GM12878 (cell line): ENCODE measurements around the gene SFI1. TPM values are rescaled to one million over a fixed set of nuclear protein-coding genes. Genes with fewer than 3 reads are reported as not detected.

Experiments
- ATF7 ChIP-seq: fragments of 450-650 bp; IDR thresholded peaks from 2 replicates; pipeline ENCODE4 v1.6.1; 2016; ENCODE audit warnings: low read depth, mild to moderate bottlenecking
- BCL11A ChIP-seq: IDR thresholded peaks from 2 replicates; pipeline ENCODE4 v1.6.1; 2011; ENCODE audit warnings: low read depth, low read length
- CEBPB ChIP-seq, 2 experiments: fragments of 150-350 bp in 1 of 2; IDR thresholded peaks; 2 replicates each; pipeline ENCODE4 v1.6.1; 2012 to 2014; ENCODE audit warnings: low read depth in 2 of 2, low read length in 2 of 2, borderline replicate concordance in 1 of 2, inconsistent platforms in 1 of 2
- FOS ChIP-seq: IDR thresholded peaks from 3 replicates; pipeline ENCODE4 v1.6.1; 2011; ENCODE audit warnings: borderline replicate concordance; ENCODE audit not compliant: insufficient read length; ENCODE audit errors: extremely low read depth
- HDGF ChIP-seq: fragments of 450-650 bp; IDR thresholded peaks from 2 replicates; pipeline ENCODE4 v1.6.1; 2016; ENCODE audit warnings: antibody characterized with exemption
- KLF5 ChIP-seq: fragments of 450-650 bp; IDR thresholded peaks from 2 replicates; pipeline ENCODE4 v1.6.1; 2014; ENCODE audit warnings: mild to moderate bottlenecking; ENCODE audit not compliant: partially characterized antibody
- MTA3 ChIP-seq: IDR thresholded peaks from 2 replicates; pipeline ENCODE4 v1.6.1; 2012; ENCODE audit warnings: low read length, inconsistent platforms, borderline replicate concordance
- POLR2AphosphoS5 ChIP-seq: IDR thresholded peaks from 2 replicates; pipeline ENCODE4 v1.6.1; 2011; ENCODE audit warnings: mild to moderate bottlenecking, low read length, inconsistent platforms
- POU2F2 ChIP-seq: IDR thresholded peaks from 3 replicates; pipeline ENCODE4 v1.6.1; 2011; ENCODE audit warnings: low read depth, mild to moderate bottlenecking, low read length, borderline replicate concordance
- RB1 ChIP-seq: fragments of 450-650 bp; formaldehyde crosslinking; IDR thresholded peaks from 2 replicates; pipeline ENCODE4 v1.6.1; 2017; ENCODE audit warnings: mild to moderate bottlenecking, borderline replicate concordance
- SMC3 ChIP-seq: IDR thresholded peaks from 2 replicates; pipeline ENCODE4 v1.6.1; 2011; ENCODE audit warnings: low read length, improper control_type of control experiment, borderline replicate concordance
- TAF1 ChIP-seq: IDR thresholded peaks from 2 replicates; pipeline ENCODE4 v1.6.1; 2011; ENCODE audit warnings: mild to moderate bottlenecking, low read depth, low read length, borderline replicate concordance
- TCF3 ChIP-seq: IDR thresholded peaks from 2 replicates; pipeline ENCODE4 v1.6.1; 2012; ENCODE audit warnings: low read depth, mild to moderate bottlenecking, low read length, borderline replicate concordance; ENCODE audit not compliant: insufficient read depth
- TCF7 ChIP-seq: IDR thresholded peaks from 2 replicates; pipeline ENCODE4 v1.6.1; 2014; ENCODE audit warnings: antibody characterized with exemption, borderline replicate concordance
- ZBED1 ChIP-seq: IDR thresholded peaks from 2 replicates; pipeline ENCODE4 v1.6.1; 2016; ENCODE audit warnings: borderline replicate concordance
- ZNF622 ChIP-seq: fragments of 450-650 bp; IDR thresholded peaks from 2 replicates; pipeline ENCODE4 v1.6.1; 2017; ENCODE audit warnings: mild to moderate bottlenecking, inconsistent platforms
- ZSCAN29 ChIP-seq: fragments of 450-650 bp; IDR thresholded peaks from 2 replicates; pipeline ENCODE4 v1.6.1; 2017; ENCODE audit warnings: mild to moderate bottlenecking, moderate library complexity
- polyA plus RNA-seq, 11 experiments: library from polyadenylated mRNA; depleted of rRNA in 4 of 11; unstranded in 6 of 11; stranded (reverse) in 5 of 11; fragments of >200 nt; fragmentation: Nextera tagmentation in 4 of 11; fragmentation: Illumina TruSeq in 1 of 11; extraction: Ambion mirVana in 4 of 11; extraction: Trizol in 1 of 11; gene quantifications; 1 replicate in 1 of 11; 2 replicates in 10 of 11; pipeline versions ENCODE4 v1.2.1 to v1.2.3, GENCODE V29; 2011 to 2016; ENCODE audit warnings: inconsistent platforms in 2 of 11, missing spikeins in 2 of 11, low read depth in 1 of 11
- total RNA-seq, 4 experiments: library from RNA; depleted of rRNA in 3 of 4; stranded (reverse); fragments of >200 nt in 3 of 4; fragmentation: Illumina TruSeq in 1 of 4; extraction: Trizol in 1 of 4; gene quantifications; 2 replicates each; pipeline versions ENCODE4 v1.2.1 to v1.2.3, GENCODE V29; 2013 to 2021
- TF ChIP-seq, protein P1 (sequence below): fragments of 450-650 bp; formaldehyde crosslinking; IDR thresholded peaks from 2 replicates; pipeline ENCODE4 v1.5.0; 2022; ENCODE audit warnings: mild to moderate bottlenecking, missing genetic modification characterization
- TF ChIP-seq, protein P2 (sequence below): fragments of 450-650 bp; IDR thresholded peaks from 2 replicates; pipeline ENCODE4 v1.6.1; 2017; ENCODE audit warnings: mild to moderate bottlenecking, moderate library complexity
- TF ChIP-seq, protein P3 (sequence below): fragments of 450-650 bp; IDR thresholded peaks from 2 replicates; pipeline ENCODE4 v1.6.1; 2017; ENCODE audit warnings: mild to moderate bottlenecking, moderate library complexity

Gene SFI1
- total and polyA plus RNA-seq, 10 of the 15 experiments (the other 5 are each of a cell fraction or from before 2014, with no cell fraction given): 6.3 to 70.1 (median 30.4) TPM

GRCh38 chr22:31490496-31490925, 5.8 kb upstream of the SFI1 start (continued):
- TF ChIP-seq, protein P1, sequence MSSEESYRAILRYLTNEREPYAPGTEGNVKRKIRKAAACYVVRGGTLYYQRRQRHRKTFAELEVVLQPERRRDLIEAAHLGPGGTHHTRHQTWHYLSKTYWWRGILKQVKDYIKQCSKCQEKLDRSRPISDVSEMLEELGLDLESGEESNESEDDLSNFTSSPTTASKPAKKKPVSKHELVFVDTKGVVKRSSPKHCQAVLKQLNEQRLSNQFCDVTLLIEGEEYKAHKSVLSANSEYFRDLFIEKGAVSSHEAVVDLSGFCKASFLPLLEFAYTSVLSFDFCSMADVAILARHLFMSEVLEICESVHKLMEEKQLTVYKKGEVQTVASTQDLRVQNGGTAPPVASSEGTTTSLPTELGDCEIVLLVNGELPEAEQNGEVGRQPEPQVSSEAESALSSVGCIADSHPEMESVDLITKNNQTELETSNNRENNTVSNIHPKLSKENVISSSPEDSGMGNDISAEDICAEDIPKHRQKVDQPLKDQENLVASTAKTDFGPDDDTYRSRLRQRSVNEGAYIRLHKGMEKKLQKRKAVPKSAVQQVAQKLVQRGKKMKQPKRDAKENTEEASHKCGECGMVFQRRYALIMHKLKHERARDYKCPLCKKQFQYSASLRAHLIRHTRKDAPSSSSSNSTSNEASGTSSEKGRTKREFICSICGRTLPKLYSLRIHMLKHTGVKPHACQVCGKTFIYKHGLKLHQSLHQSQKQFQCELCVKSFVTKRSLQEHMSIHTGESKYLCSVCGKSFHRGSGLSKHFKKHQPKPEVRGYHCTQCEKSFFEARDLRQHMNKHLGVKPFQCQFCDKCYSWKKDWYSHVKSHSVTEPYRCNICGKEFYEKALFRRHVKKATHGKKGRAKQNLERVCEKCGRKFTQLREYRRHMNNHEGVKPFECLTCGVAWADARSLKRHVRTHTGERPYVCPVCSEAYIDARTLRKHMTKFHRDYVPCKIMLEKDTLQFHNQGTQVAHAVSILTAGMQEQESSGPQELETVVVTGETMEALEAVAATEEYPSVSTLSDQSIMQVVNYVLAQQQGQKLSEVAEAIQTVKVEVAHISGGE (CRISPR knock-in tag): no peak
- TF ChIP-seq RB1 (no peak; the same call in 1 of the 2 replicates), BCL11A (peak; percentile 76), TCF7 (no peak), POU2F2 (peak; percentile 100), HDGF (peak; percentile 84; the same call in 1 of the 2 replicates), TAF1 (peak; percentile 89), MTA3 (peak; percentile 83; the same call in 1 of the 2 replicates), SMC3 (peak; percentile 31; the same call in 1 of the 2 replicates), CEBPB (IDR thresholded peaks at IDR 0.05; ENCODE audit: borderline replicate concordance in 1 of 2, low read depth in 2 of 2, low read length in 2 of 2) (no peak), FOS (no peak), ZSCAN29 (no peak), ATF7 (peak; percentile 87), KLF5 (peak; percentile 57), POLR2AphosphoS5 (peak; percentile 99), ZNF622 (no peak), ZBED1 (peak; percentile 98), TCF3 (no peak)
- TF ChIP-seq, protein P2, sequence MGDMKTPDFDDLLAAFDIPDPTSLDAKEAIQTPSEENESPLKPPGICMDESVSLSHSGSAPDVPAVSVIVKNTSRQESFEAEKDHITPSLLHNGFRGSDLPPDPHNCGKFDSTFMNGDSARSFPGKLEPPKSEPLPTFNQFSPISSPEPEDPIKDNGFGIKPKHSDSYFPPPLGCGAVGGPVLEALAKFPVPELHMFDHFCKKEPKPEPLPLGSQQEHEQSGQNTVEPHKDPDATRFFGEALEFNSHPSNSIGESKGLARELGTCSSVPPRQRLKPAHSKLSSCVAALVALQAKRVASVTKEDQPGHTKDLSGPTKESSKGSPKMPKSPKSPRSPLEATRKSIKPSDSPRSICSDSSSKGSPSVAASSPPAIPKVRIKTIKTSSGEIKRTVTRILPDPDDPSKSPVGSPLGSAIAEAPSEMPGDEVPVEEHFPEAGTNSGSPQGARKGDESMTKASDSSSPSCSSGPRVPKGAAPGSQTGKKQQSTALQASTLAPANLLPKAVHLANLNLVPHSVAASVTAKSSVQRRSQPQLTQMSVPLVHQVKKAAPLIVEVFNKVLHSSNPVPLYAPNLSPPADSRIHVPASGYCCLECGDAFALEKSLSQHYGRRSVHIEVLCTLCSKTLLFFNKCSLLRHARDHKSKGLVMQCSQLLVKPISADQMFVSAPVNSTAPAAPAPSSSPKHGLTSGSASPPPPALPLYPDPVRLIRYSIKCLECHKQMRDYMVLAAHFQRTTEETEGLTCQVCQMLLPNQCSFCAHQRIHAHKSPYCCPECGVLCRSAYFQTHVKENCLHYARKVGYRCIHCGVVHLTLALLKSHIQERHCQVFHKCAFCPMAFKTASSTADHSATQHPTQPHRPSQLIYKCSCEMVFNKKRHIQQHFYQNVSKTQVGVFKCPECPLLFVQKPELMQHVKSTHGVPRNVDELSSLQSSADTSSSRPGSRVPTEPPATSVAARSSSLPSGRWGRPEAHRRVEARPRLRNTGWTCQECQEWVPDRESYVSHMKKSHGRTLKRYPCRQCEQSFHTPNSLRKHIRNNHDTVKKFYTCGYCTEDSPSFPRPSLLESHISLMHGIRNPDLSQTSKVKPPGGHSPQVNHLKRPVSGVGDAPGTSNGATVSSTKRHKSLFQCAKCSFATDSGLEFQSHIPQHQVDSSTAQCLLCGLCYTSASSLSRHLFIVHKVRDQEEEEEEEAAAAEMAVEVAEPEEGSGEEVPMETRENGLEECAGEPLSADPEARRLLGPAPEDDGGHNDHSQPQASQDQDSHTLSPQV: no peak
- TF ChIP-seq, protein P3, sequence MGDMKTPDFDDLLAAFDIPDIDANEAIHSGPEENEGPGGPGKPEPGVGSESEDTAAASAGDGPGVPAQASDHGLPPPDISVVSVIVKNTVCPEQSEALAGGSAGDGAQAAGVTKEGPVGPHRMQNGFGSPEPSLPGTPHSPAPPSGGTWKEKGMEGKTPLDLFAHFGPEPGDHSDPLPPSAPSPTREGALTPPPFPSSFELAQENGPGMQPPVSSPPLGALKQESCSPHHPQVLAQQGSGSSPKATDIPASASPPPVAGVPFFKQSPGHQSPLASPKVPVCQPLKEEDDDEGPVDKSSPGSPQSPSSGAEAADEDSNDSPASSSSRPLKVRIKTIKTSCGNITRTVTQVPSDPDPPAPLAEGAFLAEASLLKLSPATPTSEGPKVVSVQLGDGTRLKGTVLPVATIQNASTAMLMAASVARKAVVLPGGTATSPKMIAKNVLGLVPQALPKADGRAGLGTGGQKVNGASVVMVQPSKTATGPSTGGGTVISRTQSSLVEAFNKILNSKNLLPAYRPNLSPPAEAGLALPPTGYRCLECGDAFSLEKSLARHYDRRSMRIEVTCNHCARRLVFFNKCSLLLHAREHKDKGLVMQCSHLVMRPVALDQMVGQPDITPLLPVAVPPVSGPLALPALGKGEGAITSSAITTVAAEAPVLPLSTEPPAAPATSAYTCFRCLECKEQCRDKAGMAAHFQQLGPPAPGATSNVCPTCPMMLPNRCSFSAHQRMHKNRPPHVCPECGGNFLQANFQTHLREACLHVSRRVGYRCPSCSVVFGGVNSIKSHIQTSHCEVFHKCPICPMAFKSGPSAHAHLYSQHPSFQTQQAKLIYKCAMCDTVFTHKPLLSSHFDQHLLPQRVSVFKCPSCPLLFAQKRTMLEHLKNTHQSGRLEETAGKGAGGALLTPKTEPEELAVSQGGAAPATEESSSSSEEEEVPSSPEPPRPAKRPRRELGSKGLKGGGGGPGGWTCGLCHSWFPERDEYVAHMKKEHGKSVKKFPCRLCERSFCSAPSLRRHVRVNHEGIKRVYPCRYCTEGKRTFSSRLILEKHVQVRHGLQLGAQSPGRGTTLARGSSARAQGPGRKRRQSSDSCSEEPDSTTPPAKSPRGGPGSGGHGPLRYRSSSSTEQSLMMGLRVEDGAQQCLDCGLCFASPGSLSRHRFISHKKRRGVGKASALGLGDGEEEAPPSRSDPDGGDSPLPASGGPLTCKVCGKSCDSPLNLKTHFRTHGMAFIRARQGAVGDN: peak; percentile 89
